Body of pancreas (tissue), 4 donors: ENCODE data around the gene ABCC4.
"Not testable (repeated sequence)": the region's sequence is repeated elsewhere in the genome, so short reads cannot be mapped to it uniquely, and the experiment has no call there.

ENCODE experiments used
- POLR2A ChIP-seq, 3 donors: fragments of 450-650 bp; IDR thresholded peaks; one replicate each; pipeline ENCODE4 v1.6.1; 2016; ENCODE audit warnings: antibody characterized with exemption in 3 of 3, mild to moderate bottlenecking in 2 of 3
- TF ChIP-seq, protein P1 (sequence below), 7 experiments: fragments of 450-650 bp in 4 of 7; fragments of 200-600 bp in 3 of 7; sonication (generic) in 3 of 7; IDR thresholded peaks; one replicate each; pipeline ENCODE4 v1.5.1; 2016 to 2019; ENCODE audit warnings: antibody characterized with exemption in 7 of 7

DNA sequence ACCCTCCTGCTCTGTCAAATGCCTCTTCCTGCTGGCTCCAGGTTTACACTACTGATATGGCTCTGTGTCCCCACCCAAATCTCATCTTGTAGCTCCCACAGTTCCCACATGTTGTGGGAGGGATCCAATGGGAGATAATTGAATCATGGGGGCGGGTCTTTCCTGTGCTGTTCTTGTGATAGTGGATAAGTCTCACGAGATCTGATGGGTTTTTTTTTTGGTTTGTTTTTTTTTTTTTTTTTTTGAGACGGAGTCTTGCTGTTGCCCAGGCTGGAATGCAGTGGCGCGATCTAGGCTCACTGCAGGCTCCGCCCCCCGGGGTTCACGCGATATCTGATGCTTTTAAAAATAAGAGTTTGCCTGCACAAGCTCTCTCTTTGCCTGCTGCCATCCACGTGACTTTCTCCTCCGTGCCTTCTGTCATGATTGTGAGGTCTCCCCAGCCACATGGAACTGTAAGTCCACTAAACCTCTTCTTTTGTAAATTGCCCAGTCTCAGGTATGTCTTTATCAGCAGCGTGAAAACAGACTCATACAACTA lies 27.6 kb downstream of the ABCC4 start:
- TF ChIP-seq, protein P1, sequence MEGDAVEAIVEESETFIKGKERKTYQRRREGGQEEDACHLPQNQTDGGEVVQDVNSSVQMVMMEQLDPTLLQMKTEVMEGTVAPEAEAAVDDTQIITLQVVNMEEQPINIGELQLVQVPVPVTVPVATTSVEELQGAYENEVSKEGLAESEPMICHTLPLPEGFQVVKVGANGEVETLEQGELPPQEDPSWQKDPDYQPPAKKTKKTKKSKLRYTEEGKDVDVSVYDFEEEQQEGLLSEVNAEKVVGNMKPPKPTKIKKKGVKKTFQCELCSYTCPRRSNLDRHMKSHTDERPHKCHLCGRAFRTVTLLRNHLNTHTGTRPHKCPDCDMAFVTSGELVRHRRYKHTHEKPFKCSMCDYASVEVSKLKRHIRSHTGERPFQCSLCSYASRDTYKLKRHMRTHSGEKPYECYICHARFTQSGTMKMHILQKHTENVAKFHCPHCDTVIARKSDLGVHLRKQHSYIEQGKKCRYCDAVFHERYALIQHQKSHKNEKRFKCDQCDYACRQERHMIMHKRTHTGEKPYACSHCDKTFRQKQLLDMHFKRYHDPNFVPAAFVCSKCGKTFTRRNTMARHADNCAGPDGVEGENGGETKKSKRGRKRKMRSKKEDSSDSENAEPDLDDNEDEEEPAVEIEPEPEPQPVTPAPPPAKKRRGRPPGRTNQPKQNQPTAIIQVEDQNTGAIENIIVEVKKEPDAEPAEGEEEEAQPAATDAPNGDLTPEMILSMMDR (IDR thresholded peaks at IDR 0.05), result not testable (repeated sequence)
- TF ChIP-seq POLR2A (IDR thresholded peaks at IDR 0.05), result not testable (repeated sequence)
